K562 (cell line): Measurements from ENCODE around the gene BORCS8. TPM values are rescaled to one million over a fixed set of nuclear protein-coding genes. Genes with fewer than 3 reads are reported as not detected.
A peak's percentile ranks its signal among the peaks of the same experiment; 100 is the strongest.

ENCODE experiments used
- KDM1A ChIP-seq, 2 experiments: fragments of 450-650 bp; IDR thresholded peaks; 2 replicates each; pipeline ENCODE4 v1.6.1; 2016; ENCODE audit warnings: mild to moderate bottlenecking in 2 of 2
- RBM17 ChIP-seq: fragments of 200-400 bp; formaldehyde crosslinking; IDR thresholded peaks from 2 replicates; pipeline ENCODE4 v1.6.1; 2017; ENCODE audit warnings: low read depth, mild to moderate bottlenecking, low read length, borderline replicate concordance
- SIN3A ChIP-seq, 2 experiments: fragments of 150-350 bp in 1 of 2; IDR thresholded peaks; 2 replicates each; pipeline ENCODE4 v1.6.1; 2011 to 2016; ENCODE audit warnings: borderline replicate concordance in 2 of 2, low read depth in 2 of 2, low read length in 2 of 2, mild to moderate bottlenecking in 2 of 2, moderate library complexity in 2 of 2; ENCODE audit not compliant: control insufficient read depth in 1 of 2
- ZNF212 ChIP-seq: fragments of 450-650 bp; formaldehyde crosslinking; IDR thresholded peaks from 2 replicates; pipeline ENCODE4 v1.4.0; 2020; ENCODE audit warnings: mild to moderate bottlenecking
- ZSCAN32 ChIP-seq: fragments of 450-650 bp; formaldehyde crosslinking; IDR thresholded peaks from 2 replicates; pipeline ENCODE4 v1.4.0; 2020; ENCODE audit warnings: mild to moderate bottlenecking, moderate library complexity
- polyA plus RNA-seq, 8 experiments: library from polyadenylated mRNA; depleted of rRNA in 4 of 8; stranded (reverse) in 5 of 8; unstranded in 3 of 8; fragments of >200 nt; fragmentation: Nextera tagmentation in 2 of 8; fragmentation: Illumina TruSeq in 1 of 8; extraction: Ambion mirVana in 2 of 8; extraction: Trizol in 1 of 8; gene quantifications; 2 replicates each; pipeline versions ENCODE4 v1.2.1 to v1.2.3, GENCODE V29; 2011 to 2014; ENCODE audit warnings: inconsistent platforms in 1 of 8, missing spikeins in 1 of 8
- total RNA-seq, 7 experiments: library from RNA; depleted of rRNA in 6 of 7; stranded (reverse); fragments of >200 nt in 6 of 7; fragmentation: Illumina TruSeq in 2 of 7; extraction: Trizol in 2 of 7; gene quantifications; 2 replicates each; pipeline versions ENCODE4 v1.2.1 to v1.2.3, GENCODE V29; 2011 to 2021; ENCODE audit warnings: low replicate concordance in 1 of 7
- TF ChIP-seq, protein P1 (sequence below): fragments of 250-450 bp; sonication (Bioruptor Pico); IDR thresholded peaks from 2 replicates; pipeline ENCODE4 v1.4.0; 2020
- TF ChIP-seq, protein P2 (sequence below): fragments of 450-650 bp; conservative IDR thresholded peaks from 2 replicates; pipeline ENCODE4 v1.6.1; 2016; ENCODE audit warnings: missing genetic modification characterization, low read depth, mild to moderate bottlenecking, control low read depth, missing compliant biosample characterization
- TF ChIP-seq, protein P3 (sequence below): fragments of 250-450 bp; sonication (Bioruptor Pico); IDR thresholded peaks from 2 replicates; pipeline ENCODE4 v1.8.0; 2022; ENCODE audit warnings: moderate library complexity, mild to moderate bottlenecking, inconsistent platforms

Gene BORCS8
- total and polyA plus RNA-seq, 9 of the 15 experiments (the other 6 are each of a cell fraction or from before 2014, with no cell fraction given), result 4.6 to 33.6 (median 16.3) TPM

DNA sequence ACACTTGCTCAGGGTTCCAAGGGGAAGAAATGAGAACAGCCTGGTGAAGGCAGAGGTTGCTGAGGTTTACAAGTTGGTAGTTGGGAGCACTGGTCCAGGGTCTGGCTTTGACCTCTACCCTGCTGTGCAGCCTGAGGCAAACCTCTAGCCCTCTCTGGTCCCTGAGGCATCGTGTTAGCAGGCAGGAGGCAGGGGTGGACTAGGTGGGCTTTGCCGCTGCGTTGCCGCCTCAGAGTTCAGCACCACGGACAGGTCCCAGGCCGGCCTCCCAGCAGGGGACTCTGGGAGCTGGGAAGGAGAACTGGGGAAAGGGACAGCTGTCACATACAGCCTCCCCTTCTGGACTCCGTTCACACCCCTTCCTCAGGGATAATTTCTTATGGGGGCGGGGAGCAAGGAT is 22.9 kb upstream of the BORCS8 start (continued):
- TF ChIP-seq, protein P1, sequence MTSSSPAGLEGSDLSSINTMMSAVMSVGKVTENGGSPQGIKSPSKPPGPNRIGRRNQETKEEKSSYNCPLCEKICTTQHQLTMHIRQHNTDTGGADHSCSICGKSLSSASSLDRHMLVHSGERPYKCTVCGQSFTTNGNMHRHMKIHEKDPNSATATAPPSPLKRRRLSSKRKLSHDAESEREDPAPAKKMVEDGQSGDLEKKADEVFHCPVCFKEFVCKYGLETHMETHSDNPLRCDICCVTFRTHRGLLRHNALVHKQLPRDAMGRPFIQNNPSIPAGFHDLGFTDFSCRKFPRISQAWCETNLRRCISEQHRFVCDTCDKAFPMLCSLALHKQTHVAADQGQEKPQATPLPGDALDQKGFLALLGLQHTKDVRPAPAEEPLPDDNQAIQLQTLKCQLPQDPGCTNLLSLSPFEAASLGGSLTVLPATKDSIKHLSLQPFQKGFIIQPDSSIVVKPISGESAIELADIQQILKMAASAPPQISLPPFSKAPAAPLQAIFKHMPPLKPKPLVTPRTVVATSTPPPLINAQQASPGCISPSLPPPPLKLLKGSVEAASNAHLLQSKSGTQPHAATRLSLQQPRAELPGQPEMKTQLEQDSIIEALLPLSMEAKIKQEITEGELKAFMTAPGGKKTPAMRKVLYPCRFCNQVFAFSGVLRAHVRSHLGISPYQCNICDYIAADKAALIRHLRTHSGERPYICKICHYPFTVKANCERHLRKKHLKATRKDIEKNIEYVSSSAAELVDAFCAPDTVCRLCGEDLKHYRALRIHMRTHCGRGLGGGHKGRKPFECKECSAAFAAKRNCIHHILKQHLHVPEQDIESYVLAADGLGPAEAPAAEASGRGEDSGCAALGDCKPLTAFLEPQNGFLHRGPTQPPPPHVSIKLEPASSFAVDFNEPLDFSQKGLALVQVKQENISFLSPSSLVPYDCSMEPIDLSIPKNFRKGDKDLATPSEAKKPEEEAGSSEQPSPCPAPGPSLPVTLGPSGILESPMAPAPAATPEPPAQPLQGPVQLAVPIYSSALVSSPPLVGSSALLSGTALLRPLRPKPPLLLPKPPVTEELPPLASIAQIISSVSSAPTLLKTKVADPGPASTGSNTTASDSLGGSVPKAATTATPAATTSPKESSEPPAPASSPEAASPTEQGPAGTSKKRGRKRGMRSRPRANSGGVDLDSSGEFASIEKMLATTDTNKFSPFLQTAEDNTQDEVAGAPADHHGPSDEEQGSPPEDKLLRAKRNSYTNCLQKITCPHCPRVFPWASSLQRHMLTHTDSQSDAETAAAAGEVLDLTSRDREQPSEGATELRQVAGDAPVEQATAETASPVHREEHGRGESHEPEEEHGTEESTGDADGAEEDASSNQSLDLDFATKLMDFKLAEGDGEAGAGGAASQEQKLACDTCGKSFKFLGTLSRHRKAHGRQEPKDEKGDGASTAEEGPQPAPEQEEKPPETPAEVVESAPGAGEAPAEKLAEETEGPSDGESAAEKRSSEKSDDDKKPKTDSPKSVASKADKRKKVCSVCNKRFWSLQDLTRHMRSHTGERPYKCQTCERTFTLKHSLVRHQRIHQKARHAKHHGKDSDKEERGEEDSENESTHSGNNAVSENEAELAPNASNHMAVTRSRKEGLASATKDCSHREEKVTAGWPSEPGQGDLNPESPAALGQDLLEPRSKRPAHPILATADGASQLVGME, result no peak
- TF ChIP-seq RBM17 (no peak), ZNF212 (CRISPR knock-in tag) (no peak), SIN3A (IDR thresholded peaks at IDR 0.05; ENCODE audit: borderline replicate concordance in 2 of 2, control insufficient read depth in 1 of 2, low read depth in 2 of 2, low read length in 2 of 2) (peak in 1 of 2 experiments; percentile 80; a peak in 1 of 4 replicates), KDM1A (IDR thresholded peaks at IDR 0.05) (0 out of 4 replicates have a peak, but pooled peaks of 1 of the 2 experiments have one; percentile 8), ZSCAN32 (CRISPR knock-in tag) (no peak)
- TF ChIP-seq, protein P2, sequence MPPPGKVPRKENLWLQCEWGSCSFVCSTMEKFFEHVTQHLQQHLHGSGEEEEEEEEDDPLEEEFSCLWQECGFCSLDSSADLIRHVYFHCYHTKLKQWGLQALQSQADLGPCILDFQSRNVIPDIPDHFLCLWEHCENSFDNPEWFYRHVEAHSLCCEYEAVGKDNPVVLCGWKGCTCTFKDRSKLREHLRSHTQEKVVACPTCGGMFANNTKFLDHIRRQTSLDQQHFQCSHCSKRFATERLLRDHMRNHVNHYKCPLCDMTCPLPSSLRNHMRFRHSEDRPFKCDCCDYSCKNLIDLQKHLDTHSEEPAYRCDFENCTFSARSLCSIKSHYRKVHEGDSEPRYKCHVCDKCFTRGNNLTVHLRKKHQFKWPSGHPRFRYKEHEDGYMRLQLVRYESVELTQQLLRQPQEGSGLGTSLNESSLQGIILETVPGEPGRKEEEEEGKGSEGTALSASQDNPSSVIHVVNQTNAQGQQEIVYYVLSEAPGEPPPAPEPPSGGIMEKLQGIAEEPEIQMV (tag), result no peak
- TF ChIP-seq, protein P3, sequence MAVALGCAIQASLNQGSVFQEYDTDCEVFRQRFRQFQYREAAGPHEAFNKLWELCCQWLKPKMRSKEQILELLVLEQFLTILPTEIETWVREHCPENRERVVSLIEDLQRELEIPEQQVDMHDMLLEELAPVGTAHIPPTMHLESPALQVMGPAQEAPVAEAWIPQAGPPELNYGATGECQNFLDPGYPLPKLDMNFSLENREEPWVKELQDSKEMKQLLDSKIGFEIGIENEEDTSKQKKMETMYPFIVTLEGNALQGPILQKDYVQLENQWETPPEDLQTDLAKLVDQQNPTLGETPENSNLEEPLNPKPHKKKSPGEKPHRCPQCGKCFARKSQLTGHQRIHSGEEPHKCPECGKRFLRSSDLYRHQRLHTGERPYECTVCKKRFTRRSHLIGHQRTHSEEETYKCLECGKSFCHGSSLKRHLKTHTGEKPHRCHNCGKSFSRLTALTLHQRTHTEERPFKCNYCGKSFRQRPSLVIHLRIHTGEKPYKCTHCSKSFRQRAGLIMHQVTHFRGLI, result no peak
